HG02973 (cell line): ENCODE measurements around the gene TEX47.

Source experiments
- ATAC-seq: cut with Tn5 transposase; IDR thresholded peaks from one replicate; pipeline ENCODE4 v1.9.1; 2021; ENCODE audit warnings: moderate library complexity; ENCODE audit not compliant: unreplicated experiment

The TEX47 gene

DNA sequence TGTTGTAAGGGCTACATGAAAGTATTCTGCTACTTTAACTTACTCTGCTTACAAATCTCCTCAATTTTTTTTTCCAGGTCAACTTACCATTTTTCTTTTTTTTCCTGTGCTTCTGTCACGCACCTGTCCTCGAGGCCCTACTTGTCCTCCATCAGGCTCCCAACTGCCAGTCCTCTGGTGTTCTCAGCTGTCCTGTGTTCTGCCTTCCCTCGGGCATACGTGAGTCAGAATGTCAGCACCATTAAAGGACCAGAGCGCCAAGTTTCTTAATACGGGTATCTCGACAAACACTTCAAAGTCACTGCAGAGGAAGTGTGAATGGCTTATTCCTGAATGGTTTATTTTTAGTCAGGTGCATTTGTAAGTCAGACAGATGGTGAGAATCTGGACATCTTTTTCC is at the start of gene TEX47:
Gene TEX47 (minus strand): TSS at position 185 of the 400 bp plus-strand sequence. CDS start 795 bp downstream, outside the sequence.
- ATAC-seq = no peak

DNA sequence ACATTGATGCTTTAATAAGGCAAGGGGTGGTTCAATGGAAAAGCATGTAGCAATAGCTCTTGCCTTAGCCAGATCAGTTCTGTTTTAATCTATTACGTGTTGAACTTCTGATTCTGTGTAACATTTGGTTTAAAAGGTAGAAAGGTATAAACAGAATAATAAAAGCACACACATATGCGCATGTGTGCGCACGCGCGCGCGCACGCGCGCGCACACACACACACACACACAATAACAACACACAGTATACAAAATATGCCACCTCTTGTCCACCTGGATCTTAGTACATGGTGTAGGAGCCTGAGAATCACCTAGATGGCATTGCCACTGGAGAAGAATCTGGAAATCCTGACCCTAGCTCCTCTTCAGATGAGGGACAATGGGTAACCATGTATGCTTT is 49.6 kb upstream of the TEX47 start:
- no peak for ATAC-seq

DNA sequence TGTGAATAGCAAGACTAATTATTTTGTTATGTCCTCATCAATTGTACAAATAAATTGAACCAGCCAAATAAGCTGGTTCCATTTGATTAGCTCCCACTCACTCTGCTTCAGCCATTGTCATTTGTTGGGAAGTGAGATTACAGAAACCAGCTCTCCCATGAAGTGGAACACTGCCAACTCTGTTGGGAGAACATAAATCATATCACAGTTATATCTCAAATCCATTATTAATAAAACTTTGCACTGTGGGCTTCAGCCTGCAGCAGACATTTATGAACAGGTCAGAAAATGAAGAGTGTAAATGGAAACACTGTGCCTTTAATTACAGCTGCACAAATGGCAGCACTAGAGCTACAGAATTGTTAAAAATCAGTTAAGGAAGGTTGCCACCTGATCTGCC is 46.7 kb upstream of the TEX47 start:
- no peak for ATAC-seq

DNA sequence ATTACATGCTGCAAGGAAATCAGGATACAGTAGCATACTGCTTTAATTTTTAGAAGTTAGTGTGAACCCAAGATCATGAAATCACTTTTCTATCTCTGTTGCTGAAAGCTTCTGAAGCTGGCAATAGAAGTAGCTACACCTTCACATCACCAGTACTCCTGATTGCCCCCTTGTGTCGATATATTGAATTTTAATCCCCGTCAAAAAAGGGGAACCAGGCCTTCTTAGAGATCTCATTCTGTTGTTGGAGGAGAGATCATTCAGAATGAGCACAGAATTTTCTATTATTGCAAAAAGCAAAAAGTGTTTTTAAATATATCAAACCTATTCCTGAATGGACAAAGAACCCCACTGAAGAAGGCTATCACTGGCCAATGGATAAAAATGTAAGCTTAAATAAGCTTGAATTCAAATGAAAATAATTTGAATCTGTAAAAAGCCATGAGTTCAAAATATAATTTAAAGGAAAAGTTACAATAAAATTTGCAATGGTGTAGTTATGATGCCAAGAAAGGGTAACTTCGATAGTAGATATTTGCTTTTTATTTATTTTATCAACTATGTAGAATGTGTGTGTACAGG is 39.7 kb upstream of the TEX47 start:
- ATAC-seq = peak; percentile 95

DNA sequence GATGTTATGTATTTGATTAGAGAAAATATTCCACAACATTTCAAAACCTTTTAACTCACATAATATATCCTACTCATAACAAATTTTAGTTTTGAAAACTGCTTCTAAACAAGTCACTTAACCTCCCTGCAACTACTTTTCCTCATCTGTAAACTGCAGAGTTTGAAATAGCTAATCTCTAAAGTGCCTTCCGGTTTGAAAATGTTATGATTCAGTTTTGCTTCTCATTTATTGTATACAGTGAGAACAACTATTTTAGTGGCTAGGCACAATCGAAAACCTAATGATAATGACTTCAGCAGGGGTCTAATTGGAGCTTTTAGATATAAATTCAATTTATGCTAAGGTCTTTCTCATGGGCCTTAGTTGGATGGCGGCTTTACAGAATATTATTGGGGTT is 30.7 kb upstream of the TEX47 start:
- no peak for ATAC-seq

DNA sequence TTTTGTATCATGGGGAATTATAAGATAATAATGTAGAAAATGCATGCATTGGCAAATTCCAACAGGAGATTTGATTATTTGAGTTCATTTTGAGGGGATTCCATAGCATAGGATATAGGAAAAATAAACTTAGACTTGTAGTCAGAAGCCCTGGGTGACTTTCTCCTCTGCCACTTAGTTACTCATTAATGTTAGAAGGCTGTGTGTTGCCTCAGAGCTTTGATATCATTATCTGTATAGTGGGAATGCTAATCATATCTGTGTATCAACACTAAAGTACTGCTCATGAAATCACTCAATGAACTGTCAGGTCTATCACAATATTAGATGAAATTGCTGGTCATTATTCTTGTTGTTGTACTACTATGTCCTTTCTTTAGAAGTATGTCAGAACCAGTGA is 23.0 kb upstream of the TEX47 start:
- no peak for ATAC-seq

DNA sequence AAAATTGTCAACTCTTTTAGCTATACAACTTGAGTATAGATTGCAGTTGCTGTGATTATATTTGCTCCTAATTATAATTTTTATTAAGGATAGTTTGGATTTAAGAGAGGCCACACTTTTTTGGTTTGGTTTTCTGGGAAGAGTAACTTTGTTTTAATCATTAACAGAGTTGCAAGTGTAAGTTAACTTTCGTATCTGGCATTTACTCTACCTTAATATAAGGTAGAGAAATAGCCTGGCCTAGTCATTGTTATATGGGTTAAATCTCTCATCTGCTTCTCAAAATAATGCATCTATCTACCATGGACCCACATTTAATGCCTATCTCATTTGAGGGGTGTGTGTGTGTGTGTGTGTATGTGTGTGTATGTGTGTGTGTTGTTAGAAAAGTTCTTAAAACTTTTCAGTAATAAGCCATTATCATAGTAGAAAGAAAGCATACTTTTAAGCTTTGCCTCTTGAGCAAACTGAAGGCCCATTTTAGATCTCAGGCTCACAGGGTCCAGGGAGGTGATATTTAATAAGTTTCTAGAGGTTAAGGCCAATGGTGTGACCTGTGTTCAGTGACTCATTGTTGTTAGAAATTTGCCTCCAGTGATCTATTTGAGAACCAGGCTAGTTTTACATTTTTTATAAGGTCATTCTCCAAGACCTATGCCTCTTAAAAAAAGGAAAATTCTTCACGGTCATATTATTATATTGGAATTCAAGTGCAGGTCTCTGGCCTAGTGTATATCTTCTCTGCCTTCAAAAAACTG is 10.9 kb upstream of the TEX47 start:
- ATAC-seq = no peak

DNA sequence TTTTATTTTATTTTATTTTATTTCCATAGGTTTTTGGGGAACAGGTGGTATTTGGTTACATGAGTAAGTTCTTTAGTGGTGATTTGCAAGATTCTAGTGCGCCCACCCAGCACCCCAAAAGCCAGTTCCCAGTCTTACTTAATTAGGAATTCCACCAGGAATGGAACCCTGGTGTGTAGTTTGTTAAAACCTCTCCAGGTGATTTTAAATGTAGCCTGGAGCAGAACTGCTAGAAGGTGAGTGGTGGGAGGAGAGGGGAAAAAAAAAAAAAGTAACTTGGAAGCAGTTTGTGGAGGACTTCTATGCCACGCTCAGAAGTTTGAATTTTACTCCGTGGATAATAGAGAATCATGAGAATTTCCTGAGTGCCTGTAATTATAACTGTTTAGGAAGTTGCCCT is 5.5 kb upstream of the TEX47 start:
- no peak for ATAC-seq

DNA sequence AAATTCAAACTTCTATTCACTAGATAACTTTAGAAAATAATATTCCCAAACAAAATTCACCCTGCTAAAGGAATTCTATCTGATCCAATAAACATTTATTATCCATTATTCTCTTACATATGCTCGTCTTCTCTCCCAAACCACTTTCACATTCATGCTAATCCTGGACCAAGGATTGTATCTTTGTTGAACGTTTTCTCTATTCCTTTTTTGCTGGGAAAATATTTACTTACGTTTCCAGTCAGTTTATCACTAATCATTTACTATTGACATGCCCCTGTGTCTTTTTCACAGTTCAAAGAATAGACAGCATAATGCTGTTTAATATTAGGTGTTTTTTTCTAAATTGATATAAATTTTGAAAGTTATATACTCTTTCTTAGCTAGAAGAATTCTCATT is 3.2 kb downstream of the TEX47 start:
- ATAC-seq = no peak

DNA sequence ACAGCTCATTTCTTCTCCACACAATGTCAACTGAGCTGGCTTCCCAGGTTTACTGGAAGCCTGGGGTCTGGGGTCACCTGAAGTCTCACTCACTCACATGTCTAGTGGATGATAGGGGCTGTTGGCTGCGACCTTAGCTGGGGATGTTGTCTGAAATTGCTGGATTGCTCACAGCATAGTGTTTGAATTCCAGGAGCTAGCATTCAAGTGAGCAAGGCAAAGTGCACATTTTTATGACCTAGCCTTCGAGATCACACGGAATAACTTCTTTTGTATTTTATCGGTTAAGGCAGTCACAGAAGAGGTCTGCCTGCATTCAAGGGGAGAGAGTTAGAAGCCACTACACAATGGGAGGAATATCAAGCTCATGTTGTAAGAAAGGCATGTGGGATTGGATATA is 3.6 kb downstream of the TEX47 start:
- ATAC-seq = no peak

DNA sequence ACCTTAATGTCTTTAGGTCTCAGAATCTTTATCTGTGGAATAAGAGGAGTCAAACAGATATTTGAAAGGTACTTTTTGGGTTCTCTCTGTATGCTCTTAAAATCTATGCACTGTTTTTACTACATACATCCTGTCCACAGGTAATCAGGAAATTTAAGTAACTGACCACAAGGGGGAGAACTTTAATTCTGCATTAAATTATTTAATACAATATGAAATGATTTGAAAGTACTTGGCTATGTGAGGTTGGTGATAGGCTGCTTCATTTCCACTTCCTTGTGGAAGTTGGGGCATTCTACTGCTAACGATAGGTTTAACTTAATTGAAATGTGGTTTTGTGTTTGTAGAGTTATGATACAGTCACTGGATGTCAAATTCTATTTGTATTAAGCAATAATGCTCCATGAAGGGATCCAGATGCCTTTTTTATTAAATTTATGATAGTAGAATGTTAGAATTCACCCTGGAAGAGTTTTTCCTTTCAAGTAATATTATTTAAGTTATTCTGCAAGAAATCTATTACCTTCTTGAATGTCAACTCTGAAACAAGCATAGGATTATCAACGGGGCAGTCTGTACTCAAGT is 6.0 kb downstream of the TEX47 start:
- peak; percentile 47 for ATAC-seq

DNA sequence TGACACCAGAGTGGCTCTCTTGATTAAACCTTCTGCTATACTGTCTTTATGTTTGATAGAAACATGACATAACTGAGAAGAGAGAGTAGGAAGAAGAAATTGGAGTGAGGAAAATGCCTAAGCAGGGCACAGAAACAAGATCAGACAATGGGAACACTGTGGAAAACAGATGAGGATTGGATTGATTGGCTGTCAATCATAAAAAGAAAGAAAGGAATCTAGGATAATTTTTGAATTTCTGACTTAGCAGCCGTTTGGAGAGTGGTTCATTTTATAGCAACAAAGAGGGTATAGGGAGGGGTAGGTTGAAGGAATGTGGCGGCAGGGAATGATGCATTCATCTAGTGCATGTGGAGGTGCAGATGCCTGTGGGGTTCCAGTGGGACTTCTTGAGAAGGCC is 7.8 kb downstream of the TEX47 start:
- ATAC-seq = no peak

DNA sequence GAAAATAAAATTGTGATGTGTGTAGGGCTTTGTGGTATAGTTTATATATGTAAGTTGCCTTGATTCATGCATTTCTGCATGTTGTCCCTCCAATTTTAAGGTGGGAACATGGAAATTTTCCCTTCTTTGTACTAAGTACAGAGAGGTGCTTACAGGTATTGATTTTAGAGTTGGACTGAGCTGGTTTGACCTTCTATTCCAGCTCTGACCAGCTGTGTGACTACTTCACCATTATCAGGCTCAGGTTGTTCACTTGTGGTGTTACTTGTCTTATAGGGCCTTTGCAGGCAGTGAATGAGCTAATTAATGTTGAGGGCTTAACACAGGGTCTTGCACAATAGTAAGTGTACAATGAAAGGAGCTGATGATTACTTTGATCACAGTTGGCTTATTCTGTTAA is 19.7 kb downstream of the TEX47 start:
- no peak for ATAC-seq

DNA sequence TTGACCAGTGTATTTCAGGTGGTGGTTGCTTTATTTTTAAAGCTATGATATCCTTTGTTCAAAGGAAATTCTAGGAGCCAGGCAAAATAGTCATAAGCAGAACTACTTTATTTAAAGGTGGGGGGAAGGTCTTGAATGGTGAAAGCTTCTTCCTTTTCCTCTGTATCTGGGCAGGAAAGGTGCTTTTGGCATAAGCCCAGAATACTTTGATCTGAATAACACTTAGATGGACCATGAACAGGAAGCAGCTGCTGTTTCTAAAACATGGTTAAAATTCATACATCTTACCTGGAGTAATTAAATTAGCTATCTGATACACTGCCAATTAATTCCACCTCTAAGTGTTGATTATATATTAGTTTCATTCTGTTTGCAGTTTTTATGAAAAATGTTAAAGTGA is 22.8 kb downstream of the TEX47 start:
- ATAC-seq = no peak

DNA sequence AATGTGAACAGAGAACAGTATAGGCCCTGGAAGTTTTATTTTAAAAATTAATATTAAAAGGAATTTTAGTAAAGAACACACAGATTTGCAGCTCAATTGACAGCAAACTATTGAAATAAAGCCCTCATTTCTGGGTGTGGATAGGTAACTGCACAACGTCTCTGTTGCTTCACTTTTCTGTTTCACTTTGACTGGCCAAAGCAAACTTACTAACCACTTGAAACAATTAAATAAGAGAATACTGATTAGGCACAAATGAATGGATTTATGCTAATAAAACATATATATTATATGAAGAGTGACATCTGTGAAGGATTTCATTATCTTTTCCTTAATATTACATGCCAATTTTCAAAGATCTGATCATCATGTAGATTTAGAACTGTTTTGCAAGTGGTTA is 24.1 kb downstream of the TEX47 start:
- no peak for ATAC-seq

DNA sequence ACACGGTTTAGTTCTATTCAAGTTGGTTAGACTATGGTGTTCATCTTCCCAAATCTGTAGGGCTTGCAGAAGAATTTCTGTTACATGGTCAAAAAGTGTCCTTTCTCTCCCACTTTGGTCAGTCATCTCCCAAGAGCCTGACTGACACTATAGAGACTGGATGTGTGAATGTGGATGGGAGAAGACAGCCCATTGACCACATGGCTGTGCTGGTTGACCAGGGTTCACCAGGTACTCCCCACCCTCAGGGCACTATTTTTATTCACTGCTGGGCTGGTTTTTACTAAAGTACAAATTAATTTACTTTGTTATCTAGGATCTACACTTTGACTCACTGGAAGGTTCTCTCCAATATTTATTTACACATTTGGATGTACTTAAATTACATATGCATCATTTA is 33.8 kb downstream of the TEX47 start:
- no peak for ATAC-seq

DNA sequence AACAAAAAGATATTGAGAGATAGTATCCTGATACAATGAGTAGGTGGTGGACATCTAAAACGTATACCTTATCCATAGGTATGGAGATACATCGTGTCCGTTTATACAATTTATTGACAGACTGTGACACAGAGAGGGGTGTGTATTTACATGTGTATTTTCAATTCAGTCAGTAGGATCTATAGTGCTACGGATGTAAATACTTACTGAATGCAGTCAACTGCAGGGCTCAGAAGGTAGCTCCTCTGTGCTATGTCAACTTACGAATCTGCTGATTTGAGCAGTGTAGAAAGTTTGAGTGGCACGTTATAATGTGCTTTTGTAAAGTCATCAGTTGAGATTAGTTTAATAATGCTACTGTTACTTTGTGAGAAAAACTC is 35.4 kb downstream of the TEX47 start:
- no peak for ATAC-seq

DNA sequence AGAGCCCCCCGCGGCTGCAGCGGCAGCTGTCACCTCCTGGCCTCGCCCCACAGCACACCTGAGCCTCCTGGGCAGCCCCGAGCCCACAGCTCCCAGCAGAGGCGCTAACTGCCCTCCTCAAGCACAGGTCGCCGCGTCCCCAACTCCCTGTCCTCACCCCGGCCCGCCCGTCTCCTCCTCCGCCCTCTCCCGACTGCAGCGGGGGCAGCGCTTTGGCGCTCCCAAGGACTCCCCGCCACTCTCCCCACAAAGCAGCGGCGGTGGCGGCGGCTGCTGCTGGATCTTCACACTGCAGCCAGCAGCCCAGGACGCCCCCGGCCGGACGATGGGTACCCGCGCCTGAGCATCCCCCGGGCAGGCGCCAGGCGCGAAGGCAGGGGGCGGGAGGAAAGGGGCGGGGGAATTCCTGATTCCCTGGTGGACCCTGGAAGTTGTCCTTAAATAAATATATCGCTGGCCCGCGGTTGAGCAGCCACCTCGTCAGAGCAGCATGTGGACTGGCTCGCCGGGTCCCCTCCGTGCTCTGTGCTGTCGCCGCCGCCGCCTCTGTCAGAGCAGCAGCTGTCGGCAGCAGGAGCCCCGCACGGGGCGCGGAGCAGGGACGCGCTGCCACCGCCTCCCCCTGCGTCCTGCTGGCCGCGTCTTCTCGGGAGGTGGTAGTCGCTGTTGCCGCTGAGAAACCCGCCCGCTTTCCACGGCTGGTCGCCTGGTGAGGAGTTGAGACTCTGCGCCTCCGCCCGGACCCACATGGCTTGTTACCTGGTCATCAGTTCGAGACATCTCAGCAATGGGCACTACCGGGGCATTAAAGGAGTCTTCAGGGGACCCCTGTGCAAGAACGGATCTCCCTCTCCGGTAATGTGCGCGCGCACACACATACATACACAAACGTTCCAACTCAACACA is 36.1 kb downstream of the TEX47 start, which contains the start of gene ZNF804B:
Gene ZNF804B (plus strand): TSS at position 471 of the 906 bp plus-strand sequence. CDS start 277 bp downstream, at position 748.
- ATAC-seq = no peak

DNA sequence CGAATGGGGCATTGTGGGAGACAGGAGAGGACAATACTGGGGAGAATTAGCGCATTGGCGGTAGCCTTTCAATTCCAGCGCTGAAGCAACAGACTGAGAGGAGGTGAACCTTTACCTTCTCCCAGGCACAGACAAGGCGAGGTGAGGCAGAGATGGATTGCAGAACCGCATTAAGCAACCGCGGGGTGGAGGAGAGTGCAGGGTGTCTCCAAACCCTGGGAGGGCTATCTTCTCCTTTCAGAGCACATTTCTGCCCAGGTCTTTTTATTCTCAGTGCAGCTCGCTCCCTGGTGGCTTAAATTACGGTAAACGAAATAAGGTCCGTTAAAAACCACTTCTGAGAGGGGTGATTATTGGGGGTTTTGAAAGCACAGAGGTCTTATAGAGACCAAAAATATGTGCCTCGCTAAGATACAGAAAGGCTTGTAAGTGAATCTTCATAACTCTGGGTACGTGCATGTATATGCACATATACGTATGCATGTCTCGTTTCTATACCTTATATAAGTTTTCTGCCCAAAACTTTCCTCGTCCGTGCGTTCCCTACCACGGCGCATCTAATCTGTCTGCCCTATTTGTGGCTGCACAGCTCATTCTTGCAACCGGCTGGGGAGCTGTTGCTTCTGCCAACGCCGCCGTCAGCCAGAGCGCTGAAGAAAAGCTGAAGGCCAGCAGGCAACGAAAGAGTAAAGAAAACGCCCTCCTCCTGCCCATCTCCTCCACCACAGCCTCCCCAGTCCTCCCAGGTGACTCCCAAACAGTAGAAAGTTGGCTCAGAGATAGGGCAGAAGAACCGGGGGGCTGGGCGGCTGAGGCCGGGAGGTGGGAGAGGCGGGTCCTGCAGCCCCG is 36.9 kb downstream of the TEX47 start:
- no peak for ATAC-seq

DNA sequence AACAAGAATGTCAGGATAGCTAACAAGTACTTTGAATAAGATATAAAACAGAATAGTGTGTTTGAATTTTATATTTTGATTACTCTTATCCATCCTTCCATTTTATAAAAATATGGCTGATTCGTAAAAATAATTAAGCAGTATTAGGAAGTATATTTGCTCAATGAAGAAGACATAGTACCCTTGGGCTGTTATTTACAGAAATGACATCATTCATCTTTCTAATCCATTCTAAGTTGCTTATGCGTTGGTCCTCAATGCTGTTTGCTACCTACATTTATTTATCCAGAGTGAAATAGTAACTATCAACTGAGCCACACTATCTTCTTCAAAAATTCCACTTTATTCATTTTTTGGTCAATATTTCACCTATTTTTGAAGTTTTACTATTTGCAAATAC is 38.2 kb downstream of the TEX47 start:
- no peak for ATAC-seq
